OCI-M2 (cell line): ENCODE results near the gene PROZ.
"Not testable (repeated sequence)": the region's sequence is repeated elsewhere in the genome, so short reads cannot be mapped to it uniquely, and the experiment has no call there.

ENCODE experiments used
- DNase-seq: peaks from one replicate; lab custom pipeline; 2025; ENCODE audit not compliant: unreplicated experiment; lab: John Stamatoyannopoulos, UW

Gene PROZ

DNA sequence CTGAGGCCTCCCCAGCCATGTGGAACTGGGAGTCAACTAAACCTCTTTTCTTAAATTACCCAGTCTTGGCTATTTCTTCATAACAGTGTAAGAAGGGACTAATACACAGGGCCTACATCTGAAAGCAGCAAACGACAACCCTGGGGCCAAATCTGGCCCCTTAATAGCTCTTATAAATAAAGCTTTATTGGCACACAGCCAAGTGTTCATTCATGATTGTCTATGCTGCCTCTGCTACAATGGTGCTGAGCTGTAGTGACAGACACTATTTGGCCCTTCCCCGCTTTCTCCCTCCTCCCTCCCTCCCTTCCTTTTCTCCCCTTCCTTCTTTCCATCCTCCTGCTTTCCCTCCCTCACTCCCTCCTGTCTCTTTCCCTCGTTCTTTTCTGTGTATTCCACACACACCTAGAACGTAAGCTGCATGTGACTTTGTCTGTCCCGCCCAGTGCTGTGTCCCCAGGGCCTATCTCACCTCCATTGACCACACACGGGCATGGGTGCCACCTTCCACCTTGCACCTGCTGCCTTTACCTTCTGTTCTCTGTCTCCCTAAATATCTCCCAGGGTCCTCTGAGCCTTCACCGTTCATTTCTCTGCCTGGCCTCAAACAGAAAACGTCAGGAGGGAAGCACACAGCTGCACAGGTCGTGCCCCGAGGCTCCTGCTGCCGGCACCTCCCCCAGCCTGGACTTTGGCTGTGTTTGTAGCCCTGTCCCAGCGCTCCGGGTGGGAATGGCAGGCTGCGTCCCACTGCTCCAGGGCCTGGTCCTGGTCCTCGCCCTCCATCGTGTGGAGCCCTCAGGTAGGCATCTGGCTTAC lies at the start of gene PROZ:
Gene PROZ (plus strand): TSS at position 720 of the 819 bp plus-strand sequence. CDS start 13 bp downstream, at position 733.
- no peak for DNase-seq

DNA sequence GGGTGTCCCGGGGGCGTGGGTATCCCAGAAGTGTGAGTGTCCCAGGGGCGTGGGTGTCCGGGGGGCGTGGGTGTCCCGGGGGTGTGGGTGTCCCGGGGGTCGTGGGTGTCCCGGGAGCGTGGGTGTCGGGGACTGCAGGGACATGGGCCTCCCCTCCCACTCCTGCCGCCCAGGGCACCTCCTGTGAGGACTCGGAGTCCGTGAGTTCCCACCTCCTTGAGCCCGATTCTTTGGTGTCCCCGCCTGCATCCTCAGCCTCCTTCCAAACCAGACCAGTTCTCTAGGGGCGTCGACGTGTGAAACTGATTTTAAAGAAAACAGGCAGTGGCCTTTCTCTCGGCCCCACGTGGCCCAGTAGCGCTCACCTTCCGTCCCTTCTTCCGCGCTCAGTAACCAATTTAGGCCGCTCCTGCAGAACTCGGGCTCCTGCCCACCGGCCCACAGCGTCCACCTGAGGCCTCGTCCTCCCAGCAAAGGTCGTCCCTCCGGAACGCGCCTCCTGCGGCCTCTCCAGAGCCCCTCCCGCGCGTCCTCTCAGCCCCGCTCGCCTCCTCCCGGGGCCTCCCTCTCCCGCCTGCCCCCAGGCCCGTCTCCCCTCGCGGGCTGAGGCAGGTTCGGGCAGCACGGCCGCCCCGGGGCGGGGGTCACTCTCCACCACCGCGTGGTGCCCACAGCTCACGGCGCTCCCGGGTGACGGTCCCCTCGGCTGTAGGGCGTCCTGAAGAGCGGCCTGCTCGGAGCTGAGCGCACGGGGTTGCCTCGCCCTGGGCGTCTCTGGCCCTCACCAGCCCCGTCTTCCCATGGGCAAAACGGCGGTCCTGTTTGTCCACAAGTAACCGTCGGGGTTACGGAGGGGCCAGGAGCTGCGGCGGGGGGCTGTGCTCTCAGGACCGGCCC lies 49.0 kb upstream of the PROZ start:
- DNase-seq: no peak

DNA sequence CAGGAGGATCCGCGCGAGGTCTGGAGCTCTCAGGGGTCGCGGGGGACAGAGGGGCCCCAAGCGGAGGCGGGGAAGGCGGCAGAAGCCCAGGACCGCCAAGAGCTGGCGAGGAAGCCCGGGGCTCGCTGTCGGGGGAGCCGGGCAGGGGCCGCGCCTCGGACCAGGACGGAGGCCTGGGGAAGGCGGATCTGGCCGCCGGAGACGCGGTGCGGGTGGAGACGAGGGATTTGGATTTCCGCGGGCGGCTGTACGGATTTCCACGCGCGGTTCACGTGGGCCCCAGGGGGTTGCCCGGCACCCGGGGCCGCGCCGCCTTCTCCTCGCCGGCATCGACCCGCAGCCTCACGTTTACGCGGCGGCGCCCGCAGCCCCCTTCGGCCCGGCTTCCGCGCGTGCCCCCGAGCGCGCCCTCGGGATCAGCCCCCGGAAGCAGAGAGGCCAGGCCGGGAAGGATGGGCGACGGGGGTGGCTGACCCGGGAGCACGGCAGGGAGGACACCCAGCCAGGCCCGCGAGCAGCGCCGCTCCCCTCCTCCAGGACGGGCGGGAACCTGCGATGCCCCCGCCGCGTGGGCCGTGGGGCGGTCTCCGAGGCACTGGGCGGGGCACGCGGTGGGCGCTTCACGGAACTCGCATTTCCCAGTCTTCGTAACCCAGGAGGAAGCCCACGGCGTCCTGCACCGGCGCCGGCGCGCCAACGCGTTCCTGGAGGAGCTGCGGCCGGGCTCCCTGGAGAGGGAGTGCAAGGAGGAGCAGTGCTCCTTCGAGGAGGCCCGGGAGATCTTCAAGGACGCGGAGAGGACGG lies 48.2 kb upstream of the PROZ start:
- no peak for DNase-seq

DNA sequence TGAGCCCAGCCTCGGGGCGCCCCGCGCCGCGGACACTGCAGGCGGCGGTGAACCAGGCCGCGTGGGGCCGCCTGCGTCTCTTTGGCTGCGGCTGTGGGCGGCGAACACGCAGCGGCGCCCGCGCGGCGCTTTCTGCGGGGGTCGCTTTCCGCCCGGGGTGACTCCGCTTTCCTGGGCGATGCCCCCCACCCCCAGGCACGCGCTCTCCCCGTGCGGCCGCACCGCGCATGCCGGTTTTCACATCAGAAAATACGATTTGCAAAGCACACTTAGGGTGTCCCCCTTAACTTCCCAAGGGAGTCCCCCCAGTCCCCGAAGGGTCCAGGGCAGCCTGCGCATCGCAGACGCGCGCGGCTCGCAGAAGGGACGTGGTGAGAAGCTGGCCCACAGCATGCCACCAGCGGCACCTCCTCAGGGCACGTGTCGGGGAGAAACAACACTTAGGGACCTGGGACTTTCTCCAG lies 47.6 kb upstream of the PROZ start:
- DNase-seq: no peak

DNA sequence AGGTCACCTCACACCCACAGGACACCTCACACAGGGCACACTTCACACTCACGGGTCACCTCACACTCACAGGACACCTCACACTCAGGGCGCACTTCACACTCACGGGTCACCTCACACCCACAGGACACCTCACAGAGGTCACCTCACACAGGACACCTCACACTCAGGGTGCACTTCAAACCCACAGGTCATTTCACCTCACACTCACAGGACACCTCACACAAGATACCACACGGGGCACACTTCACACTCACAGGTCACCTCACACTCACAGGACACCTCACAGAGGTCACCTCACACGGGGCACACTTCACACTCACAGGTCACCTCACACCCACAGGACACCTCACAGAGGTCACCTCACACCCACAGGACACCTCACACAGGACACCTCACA lies 46.6 kb upstream of the PROZ start:
- DNase-seq: not testable (repeated sequence)

DNA sequence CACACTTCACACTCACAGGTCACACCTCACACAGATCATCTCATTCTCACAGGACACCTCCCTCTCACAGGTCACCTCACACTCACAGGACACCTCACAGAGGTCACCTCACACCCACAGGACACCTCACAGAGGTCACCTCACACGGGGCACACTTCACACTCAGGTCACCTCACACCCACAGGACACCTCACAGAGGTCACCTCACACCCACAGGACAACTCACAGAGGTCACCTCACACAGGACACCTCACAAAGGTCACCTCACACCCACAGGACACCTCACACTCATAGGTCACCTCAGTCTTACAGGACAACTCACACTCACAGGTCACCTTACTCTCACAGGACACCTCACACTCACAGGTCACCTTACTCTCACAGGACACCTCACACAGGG lies 46.0 kb upstream of the PROZ start:
- DNase-seq: not testable (repeated sequence)

- no peak for DNase-seq
These were observed 45.3 kb upstream of the PROZ start for GRCh38 chr13:113112893-113113845.

DNA sequence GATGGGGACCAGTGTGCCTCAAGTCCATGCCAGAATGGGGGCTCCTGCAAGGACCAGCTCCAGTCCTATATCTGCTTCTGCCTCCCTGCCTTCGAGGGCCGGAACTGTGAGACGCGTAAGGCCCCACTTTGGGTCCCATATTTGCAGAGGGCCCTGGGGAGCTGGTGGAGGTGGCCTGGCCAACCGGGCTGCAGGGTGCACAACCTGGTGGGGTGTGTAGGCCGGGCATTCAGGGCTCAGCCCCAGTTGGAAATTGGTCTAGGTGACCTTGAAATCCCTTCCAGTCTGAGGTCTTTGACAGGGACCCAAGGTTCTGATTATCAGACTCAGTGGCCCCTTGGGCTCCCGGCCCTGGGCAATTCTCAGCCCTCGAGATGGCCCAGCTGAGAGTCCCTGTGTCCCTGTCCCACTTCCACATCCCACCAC lies 44.6 kb upstream of the PROZ start:
- no peak for DNase-seq

DNA sequence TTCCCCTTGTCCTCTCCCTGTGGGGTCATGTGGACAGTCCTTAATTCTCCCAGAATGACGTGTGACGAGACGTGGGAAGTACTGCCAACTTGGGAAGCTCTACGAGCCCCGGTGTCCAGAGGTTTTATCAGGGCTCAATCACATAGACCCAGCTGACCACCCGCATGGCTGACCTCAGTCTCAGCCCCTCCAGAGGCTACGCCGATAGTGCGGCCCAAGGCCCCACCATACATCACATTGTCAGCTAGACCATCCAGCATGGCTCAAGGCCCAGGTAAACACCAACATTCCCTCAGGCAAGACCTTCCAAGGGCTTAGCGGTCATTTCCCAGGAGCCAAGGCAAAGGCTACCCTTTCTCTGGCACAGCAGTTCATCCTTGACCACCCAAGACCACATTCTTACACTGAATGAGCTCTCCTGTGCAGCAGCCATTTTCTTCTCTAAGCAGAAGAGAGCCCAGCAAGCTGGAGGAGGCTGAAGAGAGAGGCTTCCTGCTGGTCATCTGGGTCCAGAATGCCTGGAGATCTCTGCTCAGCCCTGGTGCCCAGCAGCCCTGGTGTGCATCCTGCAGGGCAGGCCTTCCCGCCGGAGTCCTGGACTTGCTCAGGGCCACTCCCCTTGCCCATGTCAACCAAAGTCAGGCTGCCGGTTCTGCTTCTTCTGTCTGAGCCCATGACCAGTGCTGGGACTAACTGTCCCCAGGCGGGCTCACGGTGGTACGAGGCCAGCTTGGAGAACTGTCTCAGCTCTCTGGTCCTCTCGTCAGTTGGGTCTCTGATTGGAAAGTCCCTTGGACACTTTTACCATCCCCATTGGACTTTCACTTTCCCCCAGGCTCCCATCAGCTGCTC lies 43.7 kb upstream of the PROZ start:
- DNase-seq: no peak

DNA sequence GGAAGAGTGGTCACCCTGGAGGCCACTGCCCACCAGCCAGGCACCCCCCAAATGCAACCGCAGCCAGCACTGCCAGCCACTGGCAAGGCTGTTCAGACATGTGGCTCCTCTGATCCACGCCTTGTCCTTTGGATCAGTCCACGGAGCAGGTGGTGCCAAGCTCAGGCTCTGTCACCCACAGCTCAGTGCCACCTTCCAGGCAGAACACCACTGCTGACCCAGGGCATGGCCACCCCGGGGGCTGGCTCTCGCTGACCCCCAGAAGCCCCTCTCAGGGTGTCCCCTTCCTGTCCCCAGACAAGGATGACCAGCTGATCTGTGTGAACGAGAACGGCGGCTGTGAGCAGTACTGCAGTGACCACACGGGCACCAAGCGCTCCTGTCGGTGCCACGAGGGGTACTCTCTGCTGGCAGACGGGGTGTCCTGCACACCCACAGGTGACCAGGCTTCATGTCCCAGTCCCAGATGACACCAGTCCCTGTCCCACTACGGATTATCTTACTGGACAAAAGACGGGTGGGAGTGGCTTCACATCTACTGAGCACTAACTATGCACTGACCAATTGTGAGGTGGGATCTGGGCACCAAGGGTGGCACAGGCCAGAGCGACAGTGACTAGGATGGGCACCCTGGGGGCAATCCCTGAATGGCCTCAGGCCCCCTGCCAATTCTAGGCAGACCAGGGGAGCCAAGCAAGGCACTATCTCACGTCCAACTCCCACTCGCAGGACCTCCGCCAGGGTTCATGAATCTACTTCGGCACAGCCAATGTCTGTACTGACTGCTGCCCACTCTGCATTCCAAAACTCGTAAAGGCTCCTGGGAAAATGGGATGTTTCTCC lies 42.9 kb upstream of the PROZ start:
- DNase-seq: no peak

DNA sequence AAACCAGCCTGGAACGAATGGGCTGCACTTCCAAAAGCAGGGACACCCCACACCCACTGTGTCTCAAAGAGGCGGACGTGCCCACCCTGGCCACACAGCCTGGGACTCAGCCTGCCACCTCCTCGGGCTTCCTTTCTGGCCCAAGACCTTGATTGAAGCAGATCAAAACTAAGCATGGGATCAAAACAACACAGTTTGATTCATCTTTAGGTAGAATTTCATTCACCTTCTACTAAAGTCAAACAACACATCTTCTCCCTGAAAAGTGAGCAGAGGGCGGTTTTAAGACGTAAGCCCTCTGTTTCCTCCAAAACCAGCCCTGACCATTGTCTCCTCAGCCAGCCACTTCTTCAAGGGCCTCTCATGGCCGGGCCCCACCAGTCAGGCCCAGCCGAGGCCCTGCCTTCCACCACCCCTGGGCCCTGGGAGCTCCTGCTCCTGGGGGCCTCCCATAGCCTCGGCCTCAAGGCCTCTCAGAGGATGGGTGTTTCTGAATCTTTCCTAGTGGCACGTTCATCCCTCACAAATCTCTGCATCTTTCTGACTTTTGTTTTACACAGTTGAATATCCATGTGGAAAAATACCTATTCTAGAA lies 42.1 kb upstream of the PROZ start:
- DNase-seq: no peak

GRCh38 chr13:113116871-113117271 lies 41.6 kb upstream of the PROZ start:
- DNase-seq: no peak

DNA sequence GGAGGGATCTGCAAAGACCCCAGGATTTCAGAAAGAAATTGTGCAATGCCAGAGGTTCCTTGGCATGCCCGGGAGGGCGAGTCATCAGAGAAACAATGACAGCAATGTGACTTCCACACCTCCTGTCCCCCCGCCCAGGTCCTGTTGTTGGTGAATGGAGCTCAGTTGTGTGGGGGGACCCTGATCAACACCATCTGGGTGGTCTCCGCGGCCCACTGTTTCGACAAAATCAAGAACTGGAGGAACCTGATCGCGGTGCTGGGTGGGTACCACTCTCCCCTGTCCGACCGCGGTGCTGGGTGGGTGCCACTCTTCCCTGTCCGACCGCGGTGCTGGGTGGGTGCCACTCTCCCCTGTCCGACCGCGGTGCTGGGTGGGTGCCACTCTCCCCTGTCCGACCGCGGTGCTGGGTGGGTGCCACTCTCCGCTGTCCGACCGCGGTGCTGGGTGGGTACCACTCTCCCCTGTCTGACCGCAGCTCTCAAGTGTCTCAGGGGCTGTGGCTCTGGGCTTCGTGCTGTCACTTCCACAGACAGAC lies 41.0 kb upstream of the PROZ start:
- DNase-seq: no peak

DNA sequence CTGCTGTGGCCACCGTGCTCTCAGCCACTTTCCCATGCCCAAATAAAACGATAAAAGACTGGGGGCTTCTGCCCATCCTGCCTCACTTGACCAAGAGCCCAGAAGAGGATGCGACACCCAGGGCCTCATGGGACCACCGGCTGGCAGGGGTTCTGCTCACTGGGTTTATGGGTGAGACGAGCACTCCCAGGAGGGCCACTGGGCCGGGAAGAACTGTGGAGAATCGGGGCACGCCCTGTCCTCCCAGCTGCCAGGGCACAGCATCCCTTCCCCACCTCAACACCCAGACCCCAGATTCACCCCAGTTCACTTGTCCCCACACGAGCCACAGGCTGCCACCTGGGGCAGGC lies 40.6 kb upstream of the PROZ start:
- DNase-seq: no peak

DNA sequence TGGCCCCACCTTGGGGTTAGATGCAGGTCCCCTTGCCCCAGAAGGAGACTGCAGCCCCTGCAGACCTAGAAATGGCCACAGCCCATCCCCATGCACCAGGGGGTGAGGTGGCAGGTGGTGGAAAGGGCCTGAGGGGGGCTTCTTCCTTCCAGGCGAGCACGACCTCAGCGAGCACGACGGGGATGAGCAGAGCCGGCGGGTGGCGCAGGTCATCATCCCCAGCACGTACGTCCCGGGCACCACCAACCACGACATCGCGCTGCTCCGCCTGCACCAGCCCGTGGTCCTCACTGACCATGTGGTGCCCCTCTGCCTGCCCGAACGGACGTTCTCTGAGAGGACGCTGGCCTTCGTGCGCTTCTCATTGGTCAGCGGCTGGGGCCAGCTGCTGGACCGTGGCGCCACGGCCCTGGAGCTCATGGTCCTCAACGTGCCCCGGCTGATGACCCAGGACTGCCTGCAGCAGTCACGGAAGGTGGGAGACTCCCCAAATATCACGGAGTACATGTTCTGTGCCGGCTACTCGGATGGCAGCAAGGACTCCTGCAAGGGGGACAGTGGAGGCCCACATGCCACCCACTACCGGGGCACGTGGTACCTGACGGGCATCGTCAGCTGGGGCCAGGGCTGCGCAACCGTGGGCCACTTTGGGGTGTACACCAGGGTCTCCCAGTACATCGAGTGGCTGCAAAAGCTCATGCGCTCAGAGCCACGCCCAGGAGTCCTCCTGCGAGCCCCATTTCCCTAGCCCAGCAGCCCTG lies 40.0 kb upstream of the PROZ start:
- no peak for DNase-seq

DNA sequence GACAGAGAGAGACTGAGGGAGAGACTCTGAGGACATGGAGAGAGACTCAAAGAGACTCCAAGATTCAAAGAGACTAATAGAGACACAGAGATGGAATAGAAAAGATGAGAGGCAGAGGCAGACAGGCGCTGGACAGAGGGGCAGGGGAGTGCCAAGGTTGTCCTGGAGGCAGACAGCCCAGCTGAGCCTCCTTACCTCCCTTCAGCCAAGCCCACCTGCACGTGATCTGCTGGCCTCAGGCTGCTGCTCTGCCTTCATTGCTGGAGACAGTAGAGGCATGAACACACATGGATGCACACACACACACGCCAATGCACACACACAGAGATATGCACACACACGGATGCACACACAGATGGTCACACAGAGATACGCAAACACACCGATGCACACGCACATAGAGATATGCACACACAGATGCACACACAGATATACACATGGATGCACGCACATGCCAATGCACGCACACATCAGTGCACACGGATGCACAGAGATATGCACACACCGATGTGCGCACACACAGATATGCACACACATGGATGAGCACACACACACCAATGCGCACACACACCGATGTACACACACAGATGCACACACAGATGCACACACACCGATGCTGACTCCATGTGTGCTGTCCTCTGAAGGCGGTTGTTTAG lies 39.2 kb upstream of the PROZ start:
- DNase-seq: no peak
